ENCODE measurements around the gene FAM222A. TPM values are rescaled to one million over a fixed set of nuclear protein-coding genes. Genes with fewer than 3 reads are reported as not detected.

FAM222A gene
- total RNA-seq, 1 experiment from 2014 or later = 3.7 TPM

DNA sequence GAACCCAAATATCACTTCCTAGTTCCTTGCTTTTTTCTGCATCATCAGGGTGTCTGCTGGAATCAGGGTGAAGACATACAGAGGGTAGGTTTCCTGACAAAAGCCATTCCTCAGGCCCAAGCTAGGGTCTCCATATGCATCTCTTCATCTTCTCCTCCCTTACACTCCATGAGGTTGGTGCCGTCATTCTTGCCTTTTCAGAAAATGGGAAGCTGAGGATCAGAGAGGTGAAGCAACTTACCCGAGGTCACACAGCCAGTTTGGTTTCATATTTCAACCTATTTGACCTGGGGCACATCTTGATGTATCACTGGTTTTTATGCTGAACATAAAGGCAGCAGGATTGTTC is 7.3 kb upstream of the FAM222A start:
- ChIA-PET RAD21 (ENCODE audit: low non-redundant PET in 1 of 2, low total read pairs in 2 of 2, uncharacterized antibody in 2 of 2, unreplicated experiment in 2 of 2) (no interaction called here), POLR2A (no interaction called here), CTCF (no interaction called here)
- intact Hi-C loops (cut with micrococcal nuclease) = no loop called here
- no TSS peak for BruUV-seq (replicated peaks)
- H3K27me3 ChIP-seq (ENCODE audit: insufficient read depth, low read length) = no peaks in the 10 kb centered on the region
- H3K27ac ChIP-seq (ENCODE audit: low read depth, low read length) = no peak overlapping the region
- peaks cover 0 to 11% of the 10 kb centered on the region in 2 experiments; a peak in 2 of 4 replicates for H3K4me1 ChIP-seq (ENCODE audit: control insufficient read depth in 1 of 2, insufficient read depth in 2 of 2, low read length in 2 of 2)
- H3K9me3 ChIP-seq (ENCODE audit: control insufficient read depth in 1 of 2, insufficient read depth in 1 of 2, low read depth in 1 of 2, low read length in 2 of 2) = no peaks in the 10 kb centered on the region
- no peak overlapping the region for H3K9ac ChIP-seq (ENCODE audit: low read length)
- no peak overlapping the region for H3K4me3 ChIP-seq (replicated peaks in 1 of 2; ENCODE audit: low read depth in 1 of 2, low read length in 2 of 2)
- no peaks in the 10 kb centered on the region for H4K20me1 ChIP-seq (ENCODE audit: insufficient read depth)
- no peak for DNase-seq (ENCODE audit: low read depth, low spot score)
- no peak overlapping the region for H2AFZ ChIP-seq (ENCODE audit: low read depth, low read length, poor library complexity, severe bottlenecking)
- no peak for ATAC-seq
- TF ChIP-seq, protein P1, sequence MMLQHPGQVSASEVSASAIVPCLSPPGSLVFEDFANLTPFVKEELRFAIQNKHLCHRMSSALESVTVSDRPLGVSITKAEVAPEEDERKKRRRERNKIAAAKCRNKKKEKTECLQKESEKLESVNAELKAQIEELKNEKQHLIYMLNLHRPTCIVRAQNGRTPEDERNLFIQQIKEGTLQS (IDR thresholded peaks at IDR 0.05) = no peak
- TF ChIP-seq FOSL1 (IDR thresholded peaks at IDR 0.05; ENCODE audit: low read depth) (no peak), ZFX (IDR thresholded peaks at IDR 0.05) (no peak), POLR2A (IDR thresholded peaks at IDR 0.05; ENCODE audit: borderline replicate concordance, extremely low read depth, insufficient read depth, insufficient read length) (no peak), JUND (IDR thresholded peaks at IDR 0.05) (no peak), EZH2phosphoT487 (IDR thresholded peaks at IDR 0.05; ENCODE audit: borderline replicate concordance) (no peak), SP1 (IDR thresholded peaks at IDR 0.05; ENCODE audit: low read depth) (no peak), ELF1 (IDR thresholded peaks at IDR 0.05; ENCODE audit: borderline replicate concordance, low read depth) (no peak), TCF7L2 (IDR thresholded peaks at IDR 0.05; ENCODE audit: borderline replicate concordance, extremely low read depth, insufficient read depth, insufficient read length) (no peak)
- TF ChIP-seq, protein P2, sequence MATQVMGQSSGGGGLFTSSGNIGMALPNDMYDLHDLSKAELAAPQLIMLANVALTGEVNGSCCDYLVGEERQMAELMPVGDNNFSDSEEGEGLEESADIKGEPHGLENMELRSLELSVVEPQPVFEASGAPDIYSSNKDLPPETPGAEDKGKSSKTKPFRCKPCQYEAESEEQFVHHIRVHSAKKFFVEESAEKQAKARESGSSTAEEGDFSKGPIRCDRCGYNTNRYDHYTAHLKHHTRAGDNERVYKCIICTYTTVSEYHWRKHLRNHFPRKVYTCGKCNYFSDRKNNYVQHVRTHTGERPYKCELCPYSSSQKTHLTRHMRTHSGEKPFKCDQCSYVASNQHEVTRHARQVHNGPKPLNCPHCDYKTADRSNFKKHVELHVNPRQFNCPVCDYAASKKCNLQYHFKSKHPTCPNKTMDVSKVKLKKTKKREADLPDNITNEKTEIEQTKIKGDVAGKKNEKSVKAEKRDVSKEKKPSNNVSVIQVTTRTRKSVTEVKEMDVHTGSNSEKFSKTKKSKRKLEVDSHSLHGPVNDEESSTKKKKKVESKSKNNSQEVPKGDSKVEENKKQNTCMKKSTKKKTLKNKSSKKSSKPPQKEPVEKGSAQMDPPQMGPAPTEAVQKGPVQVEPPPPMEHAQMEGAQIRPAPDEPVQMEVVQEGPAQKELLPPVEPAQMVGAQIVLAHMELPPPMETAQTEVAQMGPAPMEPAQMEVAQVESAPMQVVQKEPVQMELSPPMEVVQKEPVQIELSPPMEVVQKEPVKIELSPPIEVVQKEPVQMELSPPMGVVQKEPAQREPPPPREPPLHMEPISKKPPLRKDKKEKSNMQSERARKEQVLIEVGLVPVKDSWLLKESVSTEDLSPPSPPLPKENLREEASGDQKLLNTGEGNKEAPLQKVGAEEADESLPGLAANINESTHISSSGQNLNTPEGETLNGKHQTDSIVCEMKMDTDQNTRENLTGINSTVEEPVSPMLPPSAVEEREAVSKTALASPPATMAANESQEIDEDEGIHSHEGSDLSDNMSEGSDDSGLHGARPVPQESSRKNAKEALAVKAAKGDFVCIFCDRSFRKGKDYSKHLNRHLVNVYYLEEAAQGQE (IDR thresholded peaks at IDR 0.05; ENCODE audit: low read depth) = no peak
- no peaks in the 10 kb centered on the region for H3K9me2 ChIP-seq (ENCODE audit: insufficient read depth)
- no peaks in the 10 kb centered on the region for H3K79me2 ChIP-seq (ENCODE audit: insufficient read depth, low read length)
- no peak overlapping the region for H3K4me2 ChIP-seq (ENCODE audit: low read length)
- no peaks in the 10 kb centered on the region for H3K36me3 ChIP-seq (ENCODE audit: control insufficient read depth in 1 of 2, insufficient read depth in 2 of 2, low read length in 2 of 2)
